GM18907 (cell line): ENCODE data around the gene BDP1.
"Not testable (repeated sequence)": the region's sequence is repeated elsewhere in the genome, so short reads cannot be mapped to it uniquely, and the experiment has no call there.

ENCODE experiments used
- ATAC-seq: cut with Tn5 transposase; IDR thresholded peaks from one replicate; pipeline ENCODE4 v1.9.1; 2021; ENCODE audit warnings: mild to moderate bottlenecking, moderate library complexity; ENCODE audit not compliant: unreplicated experiment

The BDP1 gene

GRCh38 chr5:71461360-71461759, 5.9 kb downstream of the BDP1 start:
- ATAC-seq, result no peak

GRCh38 chr5:71471193-71471592, 15.7 kb downstream of the BDP1 start:
- ATAC-seq, result no peak

GRCh38 chr5:71475788-71476384, 20.4 kb downstream of the BDP1 start:
- ATAC-seq, result no peak

- ATAC-seq, result no peak
Observed at GRCh38 chr5:71481441-71481840, 26.0 kb downstream of the BDP1 start.

- ATAC-seq, result no peak
Observed at GRCh38 chr5:71482132-71482531, 26.7 kb downstream of the BDP1 start.

- no peak for ATAC-seq
Observed at GRCh38 chr5:71483355-71483754, 27.9 kb downstream of the BDP1 start.

GRCh38 chr5:71492817-71493615, 37.6 kb downstream of the BDP1 start:
- ATAC-seq, result no peak

- not testable (repeated sequence) for ATAC-seq
Observed at GRCh38 chr5:71494202-71494601, 38.8 kb downstream of the BDP1 start.

- not testable (repeated sequence) for ATAC-seq
Observed at GRCh38 chr5:71498756-71499155, 43.3 kb downstream of the BDP1 start.

- no peak for ATAC-seq
Observed at GRCh38 chr5:71503536-71503935, 48.1 kb downstream of the BDP1 start.

GRCh38 chr5:71522151-71522550, 66.7 kb downstream of the BDP1 start:
- no peak for ATAC-seq

- ATAC-seq, result not testable (repeated sequence)
Observed at GRCh38 chr5:71525611-71526010, 70.2 kb downstream of the BDP1 start.

GRCh38 chr5:71528206-71528605, 72.8 kb downstream of the BDP1 start:
- no peak for ATAC-seq

GRCh38 chr5:71529682-71530081, 74.2 kb downstream of the BDP1 start:
- no peak for ATAC-seq

GRCh38 chr5:71533142-71533541, 77.7 kb downstream of the BDP1 start:
- no peak for ATAC-seq

GRCh38 chr5:71533615-71534014, 78.2 kb downstream of the BDP1 start:
- peak; percentile 61 for ATAC-seq

- ATAC-seq, result no peak
Observed at GRCh38 chr5:71537687-71538086, 82.2 kb downstream of the BDP1 start.

GRCh38 chr5:71550885-71551284, 95.4 kb downstream of the BDP1 start:
- ATAC-seq, result not testable (repeated sequence)

- not testable (repeated sequence) for ATAC-seq
Observed at GRCh38 chr5:71551582-71551981, 96.1 kb downstream of the BDP1 start.

GRCh38 chr5:71552026-71552749, 96.7 kb downstream of the BDP1 start:
- ATAC-seq, result not testable (repeated sequence)

GRCh38 chr5:71563161-71563560, 107.7 kb downstream of the BDP1 start:
- ATAC-seq, result no peak

- no peak for ATAC-seq
Observed at GRCh38 chr5:71564895-71565294, 109.4 kb downstream of the BDP1 start.
